Neural cell (in vitro differentiated cells): ENCODE measurements around the gene PLCB1. TPM values are rescaled to one million over a fixed set of nuclear protein-coding genes. Genes with fewer than 3 reads are reported as not detected.

Source experiments
- H2AFZ ChIP-seq: fragments of 200-600, 300-800 bp; sonication (generic), shearing (Covaris generic); 2 replicates; pipeline ENCODE4 v1.6.0; 2014; ENCODE audit warnings: low read depth, mild to moderate bottlenecking, antibody characterized with exemption, low read length, moderate library complexity
- H3F3A ChIP-seq: fragments of 200-600 bp; shearing (Covaris generic); 2 replicates; pipeline ENCODE4 v1.6.1; 2016; ENCODE audit warnings: mild to moderate bottlenecking, moderate library complexity, mixed read lengths, antibody characterized with exemption, low read length; ENCODE audit not compliant: insufficient read depth, poor library complexity, severe bottlenecking
- H3K27ac ChIP-seq: fragments of 200-600, 300-800 bp; sonication (generic), shearing (Covaris generic); 2 replicates; pipeline ENCODE4 v1.5.1; 2014; ENCODE audit warnings: mild to moderate bottlenecking, low read length, moderate library complexity
- H3K27me3 ChIP-seq: fragments of 300-800, 200-600 bp; sonication (generic), shearing (Covaris generic); 2 replicates; pipeline ENCODE4 v1.6.0; 2014; ENCODE audit warnings: mild to moderate bottlenecking, low read depth, low read length, moderate library complexity; ENCODE audit not compliant: insufficient read depth
- H3K36me3 ChIP-seq: fragments of 300-800, 200-600 bp; sonication (generic), shearing (Covaris generic); 2 replicates; pipeline ENCODE4 v1.5.1; 2014; ENCODE audit warnings: mild to moderate bottlenecking, antibody characterized with exemption, low read length, moderate library complexity; ENCODE audit not compliant: insufficient read depth
- H3K4me2 ChIP-seq: fragments of 300-800, 200-600 bp; sonication (generic), shearing (Covaris generic); 2 replicates; pipeline ENCODE4 v1.6.0; 2014; ENCODE audit warnings: mild to moderate bottlenecking, low read length
- H3K4me3 ChIP-seq: fragments of 300-800, 200-600 bp; sonication (generic), shearing (Covaris generic); 2 replicates; pipeline ENCODE4 v1.5.1; 2014; ENCODE audit warnings: mild to moderate bottlenecking, low read length, moderate library complexity
- H3K79me2 ChIP-seq: fragments of 200-600 bp; shearing (Covaris generic); replicated peaks from 2 replicates; pipeline ENCODE4 v1.6.0; 2014; ENCODE audit warnings: mild to moderate bottlenecking, low read length, moderate library complexity; ENCODE audit not compliant: insufficient read depth
- H3K9ac ChIP-seq: fragments of 300-800, 200-600 bp; sonication (generic), shearing (Covaris generic); 2 replicates; pipeline ENCODE4 v1.6.1; 2016; ENCODE audit warnings: mild to moderate bottlenecking, low read length, mixed read lengths
- H3K9me2 ChIP-seq: fragments of 200-600 bp; shearing (Covaris generic); 2 replicates; pipeline ENCODE4 v1.6.1; 2016; ENCODE audit warnings: mild to moderate bottlenecking, low read length, mixed read lengths; ENCODE audit not compliant: insufficient read depth
- H3K9me3 ChIP-seq: fragments of 200-600, 300-800 bp; sonication (generic), shearing (Covaris generic); 2 replicates; pipeline ENCODE4 v1.6.1; 2016; ENCODE audit warnings: mild to moderate bottlenecking, mixed run types, low read length, moderate library complexity, mixed read lengths
- H4K20me1 ChIP-seq: fragments of 200-600 bp; shearing (Covaris generic); 2 replicates; pipeline ENCODE4 v1.6.1; 2016; ENCODE audit warnings: mild to moderate bottlenecking, mixed run types; ENCODE audit not compliant: insufficient read depth
- CTCF ChIP-seq: fragments of 450-650 bp; IDR thresholded peaks from 2 replicates; pipeline ENCODE4 v1.5.1; 2014; ENCODE audit warnings: antibody characterized with exemption, mild to moderate bottlenecking, moderate library complexity; ENCODE audit not compliant: poor library complexity, severe bottlenecking
- EP300 ChIP-seq: fragments of 450-650 bp; conservative IDR thresholded peaks from 2 replicates; pipeline ENCODE4 v1.6.1; 2014; ENCODE audit warnings: antibody characterized with exemption, mild to moderate bottlenecking, moderate library complexity; ENCODE audit not compliant: poor library complexity, severe bottlenecking
- EZH2 ChIP-seq: fragments of 200-600, 300-800 bp; shearing (Covaris generic), sonication (generic); IDR thresholded peaks from 2 replicates; pipeline ENCODE4 v1.6.1; 2014; ENCODE audit warnings: antibody characterized with exemption, low read length, borderline replicate concordance, mild to moderate bottlenecking; ENCODE audit not compliant: insufficient read depth, poor library complexity, severe bottlenecking
- MXI1 ChIP-seq: fragments of 450-650 bp; conservative IDR thresholded peaks from 2 replicates; pipeline ENCODE4 v1.6.1; 2014; ENCODE audit warnings: antibody characterized with exemption, mild to moderate bottlenecking; ENCODE audit not compliant: poor library complexity, severe bottlenecking
- POLR2AphosphoS5 ChIP-seq: IDR thresholded peaks from 2 replicates; pipeline ENCODE4 v1.6.1; 2012
- RAD21 ChIP-seq: fragments of 450-650 bp; conservative IDR thresholded peaks from 2 replicates; pipeline ENCODE4 v1.6.1; 2014; ENCODE audit warnings: antibody characterized with exemption, mild to moderate bottlenecking, moderate library complexity
- SMC3 ChIP-seq: fragments of 450-650 bp; conservative IDR thresholded peaks from 2 replicates; pipeline ENCODE4 v1.6.1; 2014; ENCODE audit warnings: antibody characterized with exemption, mild to moderate bottlenecking, moderate library complexity; ENCODE audit not compliant: poor library complexity
- TAF1 ChIP-seq: IDR thresholded peaks from 2 replicates; pipeline ENCODE4 v1.6.1; 2012; ENCODE audit warnings: low read depth
- polyA plus RNA-seq: library from polyadenylated mRNA; depleted of rRNA; stranded (reverse); fragments of >200 nt; gene quantifications from 2 replicates; pipeline ENCODE4 v1.2.3, GENCODE V29; 2014
- TF ChIP-seq, protein P1 (sequence below): IDR thresholded peaks from 2 replicates; pipeline ENCODE4 v1.6.1; 2012; ENCODE audit warnings: borderline replicate concordance

PLCB1 gene
- polyA plus RNA-seq, 1 donor from 2014 or later = 11.4 TPM

DNA sequence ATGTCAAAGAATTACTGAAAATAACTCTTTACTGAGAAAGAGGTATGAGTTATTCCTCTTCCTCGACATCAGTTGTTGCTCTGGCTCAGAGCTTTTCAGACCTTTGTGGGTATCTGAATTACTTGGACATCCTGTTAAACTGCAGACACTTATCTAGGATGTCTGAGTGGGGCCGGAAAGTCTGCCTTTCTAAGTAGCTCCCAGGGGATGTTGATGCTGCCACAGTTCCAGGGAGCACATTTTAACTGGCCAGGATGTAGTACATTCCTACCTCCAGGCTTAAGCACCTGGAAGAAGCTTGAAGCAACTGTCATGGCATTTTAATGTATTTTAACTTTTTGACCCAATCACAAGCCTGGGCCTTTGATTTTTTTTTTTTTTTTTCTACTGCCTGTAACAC, 671.0 kb downstream of the PLCB1 start:
- H3K9me3 ChIP-seq = no peaks in the 10 kb centered on the region
- no peaks in the 10 kb centered on the region for H4K20me1 ChIP-seq
- no peak overlapping the region for H3K4me3 ChIP-seq
- no peak overlapping the region for H3K4me2 ChIP-seq
- H3F3A ChIP-seq = no peaks in the 10 kb centered on the region
- no peak overlapping the region for H2AFZ ChIP-seq
- no peak overlapping the region for H3K27ac ChIP-seq
- no peak overlapping the region for H3K9ac ChIP-seq
- no peaks in the 10 kb centered on the region for H3K9me2 ChIP-seq
- H3K79me2 ChIP-seq = no peaks in the 10 kb centered on the region
- no peaks in the 10 kb centered on the region for H3K27me3 ChIP-seq
- TF ChIP-seq EP300 (no peak), MXI1 (no peak), POLR2AphosphoS5 (no peak), SMC3 (no peak), TAF1 (no peak), RAD21 (no peak), CTCF (no peak)
- no peaks in the 10 kb centered on the region for H3K36me3 ChIP-seq

DNA sequence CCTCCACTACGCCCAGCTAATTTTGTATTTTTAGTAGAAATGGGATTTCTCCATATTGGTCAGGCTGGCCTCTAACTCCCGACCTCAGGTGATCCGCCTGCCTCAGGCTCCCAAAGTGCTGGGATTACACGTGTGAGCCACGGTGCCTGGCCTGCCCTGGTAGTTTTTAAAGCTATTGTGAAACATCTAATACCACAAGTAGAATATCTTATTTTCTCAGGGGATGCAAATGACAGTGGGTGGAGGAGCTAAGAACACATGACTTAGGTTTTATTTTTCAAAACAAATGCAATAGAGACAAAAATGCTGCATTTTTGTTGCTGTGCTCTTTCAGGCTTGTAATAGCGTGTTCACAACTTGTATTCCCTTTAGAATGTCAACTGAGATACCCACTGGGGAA, 671.9 kb downstream of the PLCB1 start:
- Histone ChIP-seq H3K27ac (no peak overlapping the region), H3K4me3 (no peak overlapping the region), H3K27me3 (no peaks in the 10 kb centered on the region), H3K9me2 (no peaks in the 10 kb centered on the region), H3F3A (no peaks in the 10 kb centered on the region), H3K36me3 (no peaks in the 10 kb centered on the region), H3K79me2 (no peaks in the 10 kb centered on the region), H2AFZ (no peak overlapping the region), H4K20me1 (no peaks in the 10 kb centered on the region), H3K4me2 (no peak overlapping the region), H3K9me3 (no peaks in the 10 kb centered on the region), H3K9ac (no peak overlapping the region)
- TF ChIP-seq POLR2AphosphoS5 = no peak
- TF ChIP-seq, protein P1, sequence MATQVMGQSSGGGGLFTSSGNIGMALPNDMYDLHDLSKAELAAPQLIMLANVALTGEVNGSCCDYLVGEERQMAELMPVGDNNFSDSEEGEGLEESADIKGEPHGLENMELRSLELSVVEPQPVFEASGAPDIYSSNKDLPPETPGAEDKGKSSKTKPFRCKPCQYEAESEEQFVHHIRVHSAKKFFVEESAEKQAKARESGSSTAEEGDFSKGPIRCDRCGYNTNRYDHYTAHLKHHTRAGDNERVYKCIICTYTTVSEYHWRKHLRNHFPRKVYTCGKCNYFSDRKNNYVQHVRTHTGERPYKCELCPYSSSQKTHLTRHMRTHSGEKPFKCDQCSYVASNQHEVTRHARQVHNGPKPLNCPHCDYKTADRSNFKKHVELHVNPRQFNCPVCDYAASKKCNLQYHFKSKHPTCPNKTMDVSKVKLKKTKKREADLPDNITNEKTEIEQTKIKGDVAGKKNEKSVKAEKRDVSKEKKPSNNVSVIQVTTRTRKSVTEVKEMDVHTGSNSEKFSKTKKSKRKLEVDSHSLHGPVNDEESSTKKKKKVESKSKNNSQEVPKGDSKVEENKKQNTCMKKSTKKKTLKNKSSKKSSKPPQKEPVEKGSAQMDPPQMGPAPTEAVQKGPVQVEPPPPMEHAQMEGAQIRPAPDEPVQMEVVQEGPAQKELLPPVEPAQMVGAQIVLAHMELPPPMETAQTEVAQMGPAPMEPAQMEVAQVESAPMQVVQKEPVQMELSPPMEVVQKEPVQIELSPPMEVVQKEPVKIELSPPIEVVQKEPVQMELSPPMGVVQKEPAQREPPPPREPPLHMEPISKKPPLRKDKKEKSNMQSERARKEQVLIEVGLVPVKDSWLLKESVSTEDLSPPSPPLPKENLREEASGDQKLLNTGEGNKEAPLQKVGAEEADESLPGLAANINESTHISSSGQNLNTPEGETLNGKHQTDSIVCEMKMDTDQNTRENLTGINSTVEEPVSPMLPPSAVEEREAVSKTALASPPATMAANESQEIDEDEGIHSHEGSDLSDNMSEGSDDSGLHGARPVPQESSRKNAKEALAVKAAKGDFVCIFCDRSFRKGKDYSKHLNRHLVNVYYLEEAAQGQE = no peak
- no peak for TF ChIP-seq RAD21
- no peak for TF ChIP-seq CTCF
- TF ChIP-seq EZH2 = no peak
- TF ChIP-seq MXI1 = no peak
- no peak for TF ChIP-seq EP300
- no peak for TF ChIP-seq SMC3
- no peak for TF ChIP-seq TAF1
